Activated CD4-positive, CD25-positive, alpha-beta regulatory T cell treated with anti-CD3 and anti-CD28 coated beads, Interleukin-2, amount 50 U/mL, for 16 hours (primary cell): ENCODE measurements around the gene SLAMF1.

ENCODE experiments used
- DNase-seq: peaks from one replicate; pipeline ENCODE4 v3.0.0-alpha.2; 2020; ENCODE audit warnings: low read depth, low spot score

Gene SLAMF1

DNA sequence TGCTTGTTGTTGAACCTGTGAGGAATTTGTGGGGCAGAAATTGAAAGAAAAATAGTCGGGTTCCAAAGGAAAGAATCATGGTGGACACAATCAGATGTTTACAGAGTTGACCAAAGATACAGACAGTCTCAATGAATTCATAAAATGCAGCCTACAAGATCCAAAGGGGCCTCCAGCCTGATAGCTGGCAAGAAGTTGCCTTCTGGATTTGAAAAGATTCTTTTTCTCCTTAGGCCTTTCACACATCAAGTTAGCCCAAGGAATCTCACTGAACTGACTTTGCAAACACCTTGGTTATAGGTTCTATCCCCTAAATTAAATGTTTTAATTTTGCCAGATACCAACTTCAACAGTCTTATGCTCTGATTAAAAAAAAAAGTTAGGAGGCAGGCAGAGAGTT is 21.5 kb downstream of the SLAMF1 start:
- no peak for DNase-seq

DNA sequence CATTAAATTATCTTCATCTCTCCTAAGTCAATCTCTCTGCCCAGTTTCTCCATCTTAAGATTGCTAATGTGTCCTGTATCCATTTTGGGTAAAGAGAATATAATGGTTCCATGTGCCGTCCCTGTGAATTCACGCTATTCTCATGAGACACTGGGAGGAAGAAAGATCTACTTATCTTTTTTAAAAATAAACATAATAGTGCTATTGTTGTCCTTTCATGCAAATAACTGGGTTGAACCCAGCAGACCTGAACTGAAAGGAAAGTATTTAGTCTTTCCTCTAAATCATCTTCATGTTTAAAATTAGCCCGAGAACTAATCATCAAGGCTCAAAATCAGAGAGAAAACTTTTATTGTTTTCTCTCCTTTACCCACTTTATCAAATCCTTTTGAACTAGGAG is 22.4 kb downstream of the SLAMF1 start:
- DNase-seq: no peak

DNA sequence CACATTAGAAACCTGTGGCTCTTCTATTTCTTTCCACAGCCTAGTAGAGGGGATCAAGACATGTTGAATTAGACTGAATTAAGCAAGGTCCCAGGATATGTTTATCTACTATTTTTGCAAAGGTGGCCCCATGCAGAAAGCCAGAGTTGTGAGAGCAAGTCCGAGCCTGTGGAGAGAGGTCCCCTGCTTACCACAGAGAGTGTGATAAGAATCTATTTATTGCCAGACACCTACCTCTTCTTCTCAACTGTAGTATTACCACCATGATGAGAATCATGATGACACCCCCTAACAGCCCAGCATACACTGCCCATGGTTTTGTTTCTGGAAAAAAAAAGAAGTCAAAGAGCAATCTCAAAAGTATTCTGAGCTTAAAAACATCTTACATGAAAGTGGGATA is 23.0 kb downstream of the SLAMF1 start:
- DNase-seq: no peak

DNA sequence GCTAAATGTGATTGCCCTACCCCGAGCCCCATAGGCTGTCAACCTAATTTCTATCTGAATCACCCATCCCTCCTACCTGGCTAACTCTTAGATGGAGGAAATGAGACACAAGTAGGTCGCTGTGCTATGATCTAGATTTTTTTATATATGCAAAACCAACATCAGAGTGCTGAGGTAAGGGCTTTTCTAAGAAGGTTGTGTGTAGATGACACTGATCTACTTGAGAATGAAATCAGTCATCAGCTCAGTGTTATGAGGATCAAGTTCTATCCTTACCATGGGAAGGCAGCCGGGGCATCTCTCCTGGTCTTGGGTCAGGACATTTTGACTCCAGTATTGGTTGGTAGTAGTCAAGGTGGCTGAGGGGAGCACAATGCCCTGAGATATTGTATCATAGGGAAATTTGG is 23.6 kb downstream of the SLAMF1 start:
- no peak for DNase-seq

DNA sequence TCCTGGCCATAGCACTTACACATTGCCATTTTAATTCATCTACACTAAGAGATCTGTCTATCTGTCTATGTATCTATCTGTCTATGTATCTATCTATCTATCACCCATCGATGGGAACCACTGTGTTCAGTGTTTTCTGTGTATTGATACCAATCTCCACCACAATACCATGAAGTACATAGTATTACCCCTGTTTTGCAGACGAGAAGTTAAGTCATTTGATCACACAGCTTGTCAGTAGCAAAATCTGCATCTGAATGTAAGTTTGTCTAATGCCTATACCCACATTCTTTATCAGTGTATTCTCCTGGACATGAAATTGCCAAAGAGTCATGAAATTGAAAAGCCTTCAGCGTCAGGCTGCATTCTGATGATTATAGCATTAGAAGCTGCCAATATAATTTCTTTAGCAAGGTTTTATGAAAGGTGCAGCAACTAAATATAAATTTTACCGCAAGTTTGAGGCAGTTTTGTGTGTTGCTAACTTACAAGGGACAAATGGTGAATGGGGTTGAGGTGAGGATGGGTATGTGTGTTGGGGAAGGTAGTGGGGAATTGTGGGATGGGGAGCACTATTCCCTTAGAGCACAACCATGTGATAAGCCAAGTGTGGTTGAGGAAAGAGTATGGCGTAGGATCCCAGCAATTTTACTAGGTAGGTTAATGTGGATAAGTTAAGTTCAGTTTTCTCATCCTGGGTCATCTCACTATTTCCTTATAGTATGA is 24.2 kb downstream of the SLAMF1 start:
- DNase-seq: no peak

DNA sequence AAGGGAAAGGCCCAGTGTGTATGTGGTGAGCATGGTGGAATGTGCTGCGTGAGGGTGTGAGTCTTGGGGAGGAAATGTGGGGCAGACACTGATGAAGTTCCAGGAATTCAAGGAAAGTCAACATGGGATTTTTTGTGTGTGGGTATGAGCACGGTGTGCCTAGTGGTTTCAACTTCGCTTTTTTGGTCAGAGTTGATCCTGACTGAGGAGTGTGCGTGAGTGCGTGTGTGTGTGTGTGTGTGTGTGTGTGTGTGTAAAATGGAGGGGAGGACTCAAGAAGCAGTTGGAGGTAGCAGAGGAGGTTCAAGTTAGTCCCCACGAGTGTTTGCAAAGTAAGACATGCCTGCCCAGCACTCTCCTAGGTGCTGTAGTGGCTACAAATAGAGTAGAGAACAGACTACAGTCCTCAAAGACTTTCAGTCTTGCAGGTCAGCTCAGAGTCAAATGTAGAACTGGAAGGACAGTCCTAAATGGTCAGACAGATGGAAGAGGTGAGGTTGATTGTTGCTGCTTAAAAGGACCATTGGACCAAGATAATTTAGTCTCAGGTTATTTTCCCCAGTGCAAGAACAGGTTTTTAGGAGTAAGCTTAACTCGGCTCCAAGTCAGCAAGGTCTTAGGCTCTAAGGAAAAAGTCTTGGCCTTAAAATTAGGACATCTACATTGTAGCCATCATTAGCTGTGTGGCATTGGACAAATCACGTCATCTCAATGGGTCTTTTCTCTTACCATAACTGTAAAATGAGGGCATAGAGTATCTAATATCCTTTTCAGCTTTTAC is 25.0 kb downstream of the SLAMF1 start:
- no peak for DNase-seq

DNA sequence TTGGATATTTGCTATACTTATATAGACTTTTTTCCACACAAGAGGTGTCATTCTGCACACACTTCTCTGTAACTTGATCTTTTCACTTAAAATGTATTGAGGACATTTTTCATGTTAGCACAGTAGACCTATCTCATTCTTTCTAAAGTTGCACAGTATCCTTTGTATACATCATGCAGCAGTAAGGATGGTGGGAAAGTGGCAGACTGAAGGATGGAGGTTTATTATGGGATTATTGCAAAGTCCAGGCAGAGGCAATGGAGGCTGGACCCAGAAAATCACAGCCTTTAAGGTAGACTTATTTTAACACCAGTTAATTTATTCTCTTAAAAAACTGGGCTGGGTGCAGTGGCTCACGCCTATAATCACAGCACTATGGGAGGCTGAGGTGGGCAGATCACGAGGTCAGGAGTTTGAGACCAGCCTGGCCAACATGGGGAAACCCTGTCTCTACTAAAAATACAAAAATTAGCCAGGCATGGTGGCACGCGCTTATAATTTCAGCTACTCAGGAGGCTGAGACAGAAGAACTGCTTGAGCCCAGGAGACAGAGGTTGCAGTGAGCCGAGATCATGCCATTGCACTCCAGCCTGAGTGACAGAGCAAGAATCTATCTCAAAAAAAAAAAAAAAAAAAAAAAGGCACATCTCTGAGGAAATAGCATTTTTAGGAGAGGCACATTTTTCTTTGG is 25.8 kb downstream of the SLAMF1 start:
- DNase-seq: no peak

DNA sequence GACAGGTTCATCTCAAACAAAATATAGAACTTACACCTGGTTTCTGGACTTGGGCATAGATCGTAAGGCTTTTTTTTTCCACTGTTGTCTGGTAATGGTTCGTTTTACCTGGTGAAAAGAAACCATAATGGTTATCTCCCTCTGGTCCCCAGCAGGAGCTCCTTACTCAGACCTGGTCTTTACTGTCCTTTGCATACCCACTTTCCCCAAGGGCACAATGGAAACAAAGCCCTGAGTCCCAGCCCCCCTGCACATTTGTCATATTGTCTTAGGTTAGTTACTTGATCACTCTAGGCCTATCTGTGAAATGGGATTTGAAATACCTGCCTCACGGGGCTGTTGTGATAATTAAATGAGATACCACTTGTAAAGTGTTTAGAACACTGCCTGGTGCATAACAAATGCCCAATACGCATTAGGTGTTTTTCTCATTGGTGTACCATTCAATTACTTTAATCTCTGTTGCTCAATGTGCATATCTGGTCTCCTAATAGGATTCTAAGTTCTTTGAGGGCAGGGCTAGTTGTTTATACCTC is 27.0 kb downstream of the SLAMF1 start:
- no peak for DNase-seq

DNA sequence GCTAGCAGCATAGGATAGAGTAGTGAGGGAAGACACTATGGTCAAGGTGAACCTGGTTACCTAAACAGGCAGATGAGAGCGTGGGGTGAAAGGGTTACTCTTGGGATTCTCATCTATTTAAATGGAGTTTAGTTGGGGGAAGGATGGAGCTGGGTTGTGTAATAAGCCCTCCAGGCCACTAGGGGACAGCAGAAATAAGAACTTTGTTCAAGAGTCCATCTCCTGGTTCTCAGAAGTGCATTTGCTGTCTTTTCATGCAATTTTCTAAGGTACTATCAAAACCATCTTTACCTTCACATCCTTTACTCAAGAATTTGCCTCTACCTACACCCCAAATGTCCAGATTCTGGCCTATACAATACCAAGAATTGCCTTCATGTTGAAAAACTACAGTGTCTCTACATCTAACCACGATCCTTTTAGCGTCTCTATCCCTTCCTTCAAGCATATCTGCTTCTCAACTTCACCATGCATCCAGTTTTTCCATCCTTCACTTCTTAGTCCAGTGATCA is 28.0 kb downstream of the SLAMF1 start:
- no peak for DNase-seq

DNA sequence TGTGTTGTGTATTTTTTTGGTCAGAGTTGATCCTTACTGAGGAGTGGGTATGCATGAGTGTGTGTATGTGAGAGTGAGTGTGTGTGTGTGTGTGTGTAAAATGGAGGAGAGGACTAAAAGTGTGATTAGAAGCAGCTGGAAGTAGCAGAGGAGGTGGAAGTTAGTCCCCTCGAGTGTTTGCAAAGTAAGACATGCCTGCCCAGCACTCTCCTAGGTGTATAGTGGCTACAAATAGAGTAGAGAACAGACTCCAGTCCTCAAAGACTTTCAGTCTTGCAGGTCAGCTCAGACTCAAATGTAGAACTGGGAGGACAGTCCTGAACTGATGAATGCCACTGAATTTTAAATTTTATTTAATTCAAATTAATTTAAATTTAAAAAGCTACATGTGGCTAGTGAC is 28.5 kb downstream of the SLAMF1 start:
- no peak for DNase-seq

DNA sequence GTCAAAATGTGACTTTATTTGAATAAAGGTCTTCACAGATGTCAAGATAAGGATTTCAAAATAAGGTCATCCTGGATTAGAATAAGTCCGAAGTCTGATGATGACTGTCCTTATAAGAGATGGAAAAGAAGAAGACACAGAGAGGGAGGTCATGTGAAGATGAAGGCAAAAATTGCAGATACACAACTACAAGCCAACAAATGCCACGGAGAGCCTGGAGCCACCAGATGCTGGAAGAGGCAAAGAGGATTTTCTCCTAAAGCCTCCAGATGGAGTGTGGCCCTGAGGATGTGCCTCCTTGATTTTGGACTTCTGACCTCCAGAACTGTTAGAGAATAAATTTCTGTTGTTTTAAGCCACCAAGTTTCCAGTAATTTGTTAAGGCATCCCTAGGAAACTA is 31.2 kb downstream of the SLAMF1 start:
- no peak for DNase-seq

DNA sequence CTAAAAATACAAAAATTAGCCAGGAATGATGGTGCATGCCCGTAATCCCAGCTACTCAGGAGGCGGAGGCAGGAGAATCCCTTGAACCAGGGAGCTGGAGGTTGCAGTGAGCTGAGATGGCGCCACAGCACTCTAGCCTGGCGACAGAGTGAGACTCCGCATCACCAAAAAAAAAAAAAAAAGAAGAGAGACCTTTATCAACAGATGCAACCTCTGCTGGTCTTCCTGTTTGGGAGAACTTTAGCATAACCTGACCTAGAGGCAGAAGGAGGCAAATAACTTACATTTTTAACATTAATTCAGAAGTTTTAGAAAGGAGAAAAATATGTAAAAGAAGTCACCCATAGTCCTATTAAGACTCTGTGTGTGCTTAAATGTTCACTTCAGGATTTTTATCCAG is 32.4 kb downstream of the SLAMF1 start:
- DNase-seq: no peak

DNA sequence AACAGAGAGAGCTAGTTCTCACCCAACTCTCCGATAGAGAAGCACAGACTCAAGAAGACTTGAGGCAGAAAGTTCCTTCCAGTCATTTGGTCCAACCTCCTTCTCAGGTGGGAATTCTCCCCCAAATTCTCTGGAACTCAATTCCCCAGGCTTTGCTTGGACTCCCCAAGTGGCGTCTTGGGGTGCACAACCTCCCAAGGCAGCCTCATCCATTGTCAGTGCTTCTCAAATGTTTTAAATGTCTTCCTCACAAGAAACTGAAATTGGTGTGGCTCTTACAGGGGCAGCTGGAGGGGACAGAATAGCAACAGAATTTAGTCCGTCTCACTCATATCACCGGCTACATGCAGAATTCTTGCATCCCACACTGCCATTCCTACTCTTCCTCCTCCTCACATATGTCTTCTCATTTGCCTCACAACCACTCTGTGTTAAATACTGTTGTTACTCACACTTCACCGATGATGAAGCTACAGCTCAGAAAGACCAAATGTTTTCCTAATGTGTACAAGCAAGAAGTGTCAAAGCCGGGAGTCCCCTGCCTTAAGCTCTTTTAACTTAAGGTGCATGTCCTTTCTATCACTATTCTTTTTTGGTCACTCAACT is 34.1 kb downstream of the SLAMF1 start:
- DNase-seq: no peak

DNA sequence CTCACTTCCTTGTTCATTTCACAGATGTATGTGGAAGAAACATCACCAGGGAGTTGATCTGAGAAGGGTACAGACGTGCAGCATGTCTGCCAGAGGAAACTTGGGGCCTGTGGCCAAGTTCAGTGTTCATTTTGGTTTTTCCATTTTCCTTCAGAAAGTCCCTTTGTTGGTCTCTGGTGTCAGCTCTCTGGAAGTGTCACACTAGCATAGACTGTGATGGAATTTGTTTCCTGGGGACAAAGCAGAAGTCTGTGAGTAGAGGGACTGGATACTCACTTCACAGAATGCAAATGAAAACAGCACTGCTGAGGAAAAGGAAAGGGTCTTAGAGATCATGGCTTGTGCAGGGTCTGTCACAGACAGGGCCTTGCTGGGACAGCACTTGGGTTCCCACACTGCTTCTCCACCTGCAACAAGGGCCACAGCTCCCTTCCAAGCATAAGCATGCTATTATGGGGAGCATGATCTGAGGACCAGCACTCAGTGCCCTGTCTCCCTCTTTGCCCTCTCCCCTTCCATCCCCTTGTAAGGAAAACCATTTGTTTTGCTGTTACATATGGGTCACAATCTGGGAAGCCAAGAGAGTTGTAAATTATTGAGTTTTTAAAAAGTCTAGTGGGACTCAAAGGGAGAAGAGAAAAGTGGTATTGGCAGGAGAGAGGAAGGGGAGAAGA is 36.1 kb downstream of the SLAMF1 start:
- no peak for DNase-seq

DNA sequence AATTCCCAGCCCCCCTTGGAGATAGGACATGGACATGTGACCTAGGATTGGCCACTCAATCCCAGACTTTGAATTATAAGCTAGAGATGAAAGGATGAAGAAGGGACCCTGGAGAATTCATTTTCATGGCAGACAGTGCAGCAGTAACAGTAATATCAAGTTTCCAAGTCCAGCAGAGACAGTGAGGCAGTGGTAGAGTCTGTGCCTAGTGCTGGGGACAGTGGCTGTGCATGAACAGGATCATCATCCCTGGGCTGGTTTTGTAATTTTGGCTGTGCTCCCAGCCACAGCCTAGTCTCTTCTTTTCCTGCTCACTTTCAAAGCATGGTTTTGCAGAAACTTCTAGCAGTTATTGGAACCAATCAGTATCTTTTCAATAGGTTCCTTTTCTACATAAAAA is 37.9 kb downstream of the SLAMF1 start:
- no peak for DNase-seq

DNA sequence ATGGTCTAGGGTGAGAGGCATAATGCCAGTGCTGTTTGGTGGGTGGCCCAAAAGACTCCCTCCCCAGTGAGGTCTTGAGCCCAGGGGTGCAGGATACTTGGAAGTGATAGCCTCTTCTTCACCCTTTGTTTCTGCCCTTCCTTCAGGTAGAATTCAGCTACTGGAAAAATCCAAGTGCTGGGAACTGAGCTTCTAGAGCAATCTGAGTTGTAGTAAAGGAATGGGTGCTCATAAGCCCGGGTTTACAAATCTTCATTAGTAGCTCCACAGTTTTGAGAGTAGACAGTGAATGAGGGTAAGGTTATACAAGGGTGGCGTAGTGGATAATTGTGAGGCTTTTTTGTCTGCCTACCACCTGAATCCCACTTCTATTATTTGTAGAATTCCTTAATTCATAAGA is 38.3 kb downstream of the SLAMF1 start:
- DNase-seq: no peak

DNA sequence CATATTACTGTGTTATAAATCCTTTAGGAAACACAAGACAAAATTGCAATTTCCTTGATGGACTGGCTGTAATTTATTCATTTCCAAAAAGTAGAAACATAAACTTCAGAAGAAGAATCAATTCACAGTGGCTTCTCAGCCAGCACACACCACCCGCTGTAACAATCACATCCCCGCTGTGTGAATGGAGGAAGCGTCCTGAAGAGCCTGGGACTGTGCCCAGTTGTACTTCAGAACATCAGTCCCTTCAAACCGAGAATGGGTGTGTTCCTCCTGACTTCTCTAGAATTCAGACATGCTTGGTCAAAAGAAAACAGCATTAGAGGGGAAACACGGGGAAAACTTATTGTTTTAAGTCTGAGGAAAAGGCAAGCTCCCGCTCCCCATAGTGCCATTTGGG is 38.8 kb downstream of the SLAMF1 start:
- no peak for DNase-seq

DNA sequence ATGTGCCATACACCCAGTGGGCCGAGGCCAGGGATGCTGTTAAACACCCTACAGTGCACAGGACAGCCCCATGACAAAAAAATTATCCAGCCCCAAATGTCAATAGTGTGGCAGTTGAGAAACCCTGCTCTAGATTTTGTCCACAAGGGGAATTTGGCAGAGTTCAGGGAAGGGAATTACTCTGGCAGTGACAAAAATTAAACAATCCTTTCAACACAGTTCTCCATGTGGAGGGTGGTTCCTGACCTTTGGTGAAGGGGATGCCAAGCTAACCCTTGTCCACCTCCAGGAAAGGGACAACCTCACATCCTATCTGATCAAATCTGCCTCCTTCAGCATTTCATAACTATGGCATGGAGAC is 39.2 kb downstream of the SLAMF1 start:
- DNase-seq: no peak

DNA sequence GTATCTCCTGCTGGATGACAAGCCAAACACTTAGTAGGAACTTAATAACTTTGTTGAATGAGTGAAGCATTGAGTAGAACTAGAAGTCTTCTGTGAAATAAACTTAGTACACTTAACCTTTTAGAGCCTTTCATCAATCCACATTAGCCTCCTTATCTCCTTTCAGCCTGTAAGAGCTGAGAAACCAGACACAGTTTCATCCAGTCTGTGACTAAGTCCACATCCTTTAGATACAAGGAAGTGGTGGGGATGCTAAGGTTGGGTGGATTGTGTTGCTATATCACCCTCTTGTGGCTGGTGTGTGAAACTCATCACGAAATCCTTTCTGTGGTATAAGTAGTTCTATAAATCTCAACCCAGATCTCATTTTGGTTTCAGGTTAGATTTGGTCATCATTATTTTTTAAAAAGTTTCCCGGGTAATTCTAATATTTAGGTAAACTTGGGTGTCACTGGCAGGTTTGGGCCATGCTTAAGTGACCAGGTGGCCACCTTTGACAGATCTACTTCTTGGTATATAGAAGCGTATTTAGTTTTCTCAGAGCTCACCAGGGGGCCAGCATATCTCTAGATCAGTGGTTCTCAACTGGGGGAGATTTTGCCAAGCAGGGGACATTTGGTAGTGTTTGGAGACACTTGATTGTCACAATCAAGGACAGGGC is 39.7 kb downstream of the SLAMF1 start:
- peak; percentile 51 for DNase-seq

DNA sequence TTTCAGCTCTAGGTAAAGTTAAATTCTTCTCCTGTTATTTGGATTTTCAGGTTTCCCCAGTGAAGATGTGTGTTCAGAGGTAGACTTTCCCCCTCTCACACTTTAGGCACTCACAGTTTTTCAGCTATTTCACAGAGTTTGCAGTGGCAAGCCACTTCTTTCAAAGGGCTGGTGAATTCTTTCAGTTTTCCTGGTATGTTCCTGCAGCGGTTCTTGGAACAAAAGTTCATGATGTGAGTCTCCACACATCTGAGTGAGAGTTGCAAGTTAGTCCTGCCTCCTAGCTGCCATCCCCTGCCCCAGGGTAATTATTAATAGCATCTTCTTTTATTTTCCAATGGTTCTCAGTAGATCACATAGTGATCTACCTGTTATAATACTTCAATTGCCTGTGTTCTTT is 40.2 kb downstream of the SLAMF1 start:
- DNase-seq: no peak
